A673 (cell line): ENCODE results near the gene ADO. TPM values are rescaled to one million over a fixed set of nuclear protein-coding genes. Genes with fewer than 3 reads are reported as not detected.
"Not testable (repeated sequence)": the region's sequence is repeated elsewhere in the genome, so short reads cannot be mapped to it uniquely, and the experiment has no call there.

Experiments
- BruUV-seq: library from RNA; stranded (reverse); fragments of 400-500 nt; replicated peaks from 2 replicates; lab custom pipeline; 2021; lab: Mats Ljungman, UMichigan
- CTCF ChIA-PET: fragments of 300-600 bp; sonication (Branson Sonifier 250); formaldehyde crosslinking; loops from one replicate; lab custom pipeline; 2022; ENCODE audit warnings: antibody characterized with exemption; lab: Charles Lee
- POLR2A ChIA-PET: fragments of 300-600 bp; sonication (Branson Sonifier 250); formaldehyde crosslinking; loops from one replicate; lab custom pipeline; 2022; ENCODE audit warnings: antibody characterized with exemption; ENCODE audit not compliant: low non-redundant PET; lab: Charles Lee
- DNase-seq: peaks from one replicate; pipeline ENCODE4 v3.0.0-alpha.2; 2015; ENCODE audit warnings: low spot score
- H3K27ac ChIP-seq: fragments of 200-600 bp; sonication (generic); 2 replicates; pipeline ENCODE4 v1.5.1; 2016; ENCODE audit warnings: mixed run types, low read depth, mild to moderate bottlenecking, mixed read lengths, antibody characterized with exemption, low read length; ENCODE audit not compliant: poor library complexity, severe bottlenecking
- H3K27me3 ChIP-seq: fragments of 200-600 bp; sonication (generic); replicated peaks from 2 replicates; pipeline ENCODE4 v1.6.1; 2017; ENCODE audit warnings: mixed run types, low read depth, mild to moderate bottlenecking, mixed read lengths, antibody characterized with exemption, low read length; ENCODE audit not compliant: insufficient read depth, poor library complexity
- H3K36me3 ChIP-seq: fragments of 200-600 bp; sonication (generic); 2 replicates; pipeline ENCODE4 v1.6.1; 2016; ENCODE audit warnings: mixed run types, mild to moderate bottlenecking, mixed read lengths, antibody characterized with exemption, low read length; ENCODE audit not compliant: insufficient read depth, poor library complexity, severe bottlenecking
- H3K4me1 ChIP-seq: fragments of 200-600 bp; sonication (generic); 2 replicates; pipeline ENCODE4 v1.6.1; 2017; ENCODE audit warnings: mixed run types, mild to moderate bottlenecking, mixed read lengths, antibody characterized with exemption, low read length; ENCODE audit not compliant: insufficient read depth, poor library complexity, severe bottlenecking
- H3K4me3 ChIP-seq: fragments of 200-600 bp; sonication (generic); 2 replicates; pipeline ENCODE4 v1.5.1; 2016; ENCODE audit warnings: low read depth, mixed run types, mild to moderate bottlenecking, mixed read lengths, low read length; ENCODE audit not compliant: poor library complexity, severe bottlenecking
- H3K9me3 ChIP-seq: fragments of 200-600 bp; sonication (generic); 2 replicates; pipeline ENCODE4 v1.6.1; 2016; ENCODE audit warnings: mixed run types, low read depth, mild to moderate bottlenecking, mixed read lengths, antibody characterized with exemption, low read length; ENCODE audit not compliant: poor library complexity, severe bottlenecking
- CTCF ChIP-seq: fragments of 300-800, 200-600 bp; sonication (generic); conservative IDR thresholded peaks from 2 replicates; pipeline ENCODE4 v1.5.1; 2017; ENCODE audit warnings: low read depth, mild to moderate bottlenecking, antibody characterized with exemption, low read length, moderate library complexity, mixed read lengths
- EZH2 ChIP-seq: fragments of 200-600 bp; sonication (generic); IDR thresholded peaks from 2 replicates; pipeline ENCODE4 v1.6.1; 2017; ENCODE audit warnings: borderline replicate concordance, low read depth, mild to moderate bottlenecking, mixed read lengths, antibody characterized with exemption, low read length; ENCODE audit not compliant: poor library complexity, severe bottlenecking
- intact Hi-C: fragments of 100-400 bp; cut with micrococcal nuclease; formaldehyde crosslinking; loops from one replicate; pipeline ENCODE4 v1.10.0; 2022; ENCODE audit not compliant: unreplicated experiment
- total RNA-seq: library from RNA; stranded (reverse); gene quantifications from 2 replicates; pipeline ENCODE4 v1.2.3, GENCODE V29; 2021

Gene ADO
- total RNA-seq, 1 experiment from 2014 or later, result 38.4 TPM

GRCh38 chr10:62778125-62778524 lies 26.4 kb upstream of the ADO start:
- intact Hi-C loops, result no loop called here
- DNase-seq, result no peak
- no peak for TF ChIP-seq EZH2
- no peak for TF ChIP-seq CTCF
- no peak overlapping the region for H3K27ac ChIP-seq
- H3K4me3 ChIP-seq, result no peak overlapping the region
- POLR2A ChIA-PET, result no interaction called here
- no peaks in the 10 kb centered on the region for H3K9me3 ChIP-seq
- no TSS peak for BruUV-seq
- H3K36me3 ChIP-seq, result no peaks in the 10 kb centered on the region
- H3K27me3 ChIP-seq, result no peaks in the 10 kb centered on the region
- CTCF ChIA-PET, result no interaction called here
- peaks cover 8% of the 10 kb centered on the region for H3K4me1 ChIP-seq

GRCh38 chr10:62779487-62780248 lies 24.9 kb upstream of the ADO start:
- CTCF ChIA-PET, result no interaction called here
- intact Hi-C loops, result no loop called here
- Histone ChIP-seq H3K27me3 (no peaks in the 10 kb centered on the region), H3K9me3 (no peaks in the 10 kb centered on the region), H3K27ac (no peak overlapping the region), H3K36me3 (no peaks in the 10 kb centered on the region), H3K4me3 (no peak overlapping the region), H3K4me1 (peaks cover 8% of the 10 kb centered on the region)
- TF ChIP-seq EZH2 (no peak), CTCF (no peak)
- BruUV-seq, result no TSS peak
- peak; percentile 38 for DNase-seq
- POLR2A ChIA-PET, result no interaction called here

DNA sequence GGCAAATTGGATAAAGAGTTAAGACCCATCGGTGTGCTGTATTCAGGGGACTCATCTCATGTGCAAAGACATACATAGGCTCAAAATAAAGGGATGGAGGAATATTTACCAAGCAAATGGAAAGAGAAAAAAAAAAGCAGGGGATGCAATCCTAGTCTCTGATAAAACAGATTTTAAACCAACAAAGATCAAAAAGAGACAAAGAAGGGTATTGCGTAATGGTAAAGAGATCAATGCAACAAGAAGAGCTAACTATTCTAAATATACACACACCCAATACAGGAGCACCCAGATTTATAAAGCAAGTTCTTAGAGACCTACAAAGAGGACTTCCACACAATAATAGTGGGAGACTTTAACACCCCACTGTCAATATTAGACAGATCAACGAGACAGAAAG lies 20.0 kb upstream of the ADO start:
- H3K27me3 ChIP-seq, DNase-seq, POLR2A ChIA-PET, H3K36me3 ChIP-seq, H3K27ac ChIP-seq, intact Hi-C loops, H3K9me3 ChIP-seq, CTCF ChIA-PET, H3K4me1 ChIP-seq, BruUV-seq, H3K4me3 ChIP-seq: not testable (repeated sequence)

- DNase-seq, H3K4me1 ChIP-seq, H3K9me3 ChIP-seq, H3K27me3 ChIP-seq, intact Hi-C loops, POLR2A ChIA-PET, H3K27ac ChIP-seq, H3K4me3 ChIP-seq, BruUV-seq, CTCF ChIA-PET, H3K36me3 ChIP-seq: not testable (repeated sequence)
Measured at GRCh38 chr10:62788285-62788684, 16.2 kb upstream of the ADO start.
